Activated gamma-delta T cell treated with Interleukin-2 at 50 U/mL for 16 hours (primary cell): Measurements from ENCODE around the gene ATP5PD.
"Not testable (repeated sequence)": the region's sequence is repeated elsewhere in the genome, so short reads cannot be mapped to it uniquely, and the experiment has no call there.

Source experiments
- DNase-seq: peaks from one replicate; pipeline ENCODE4 v3.0.0-alpha.2; 2020

Gene ATP5PD

DNA sequence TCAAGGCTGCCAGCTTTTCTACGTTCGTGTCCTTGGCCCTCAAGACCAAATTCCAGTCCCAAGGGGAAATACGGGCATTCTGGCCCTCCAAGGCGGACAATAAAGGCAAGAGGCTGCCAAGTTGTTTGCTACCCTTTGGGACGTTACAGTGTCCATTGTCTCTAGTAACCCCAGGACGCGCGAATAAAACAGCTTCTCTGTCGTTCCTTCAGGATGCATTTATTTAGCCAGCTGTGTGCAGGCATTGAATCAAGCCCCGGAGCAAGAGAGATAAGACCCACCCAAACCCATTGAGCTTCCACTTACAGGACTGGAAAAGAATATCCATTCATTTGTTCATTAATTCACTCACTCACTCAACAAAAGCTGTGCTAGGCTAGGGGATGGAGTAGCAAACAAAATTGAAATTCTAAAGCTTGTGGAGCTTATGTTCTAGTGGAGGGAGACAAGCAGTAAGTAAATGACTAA lies 33.6 kb downstream of the ATP5PD start:
- no peak for DNase-seq

DNA sequence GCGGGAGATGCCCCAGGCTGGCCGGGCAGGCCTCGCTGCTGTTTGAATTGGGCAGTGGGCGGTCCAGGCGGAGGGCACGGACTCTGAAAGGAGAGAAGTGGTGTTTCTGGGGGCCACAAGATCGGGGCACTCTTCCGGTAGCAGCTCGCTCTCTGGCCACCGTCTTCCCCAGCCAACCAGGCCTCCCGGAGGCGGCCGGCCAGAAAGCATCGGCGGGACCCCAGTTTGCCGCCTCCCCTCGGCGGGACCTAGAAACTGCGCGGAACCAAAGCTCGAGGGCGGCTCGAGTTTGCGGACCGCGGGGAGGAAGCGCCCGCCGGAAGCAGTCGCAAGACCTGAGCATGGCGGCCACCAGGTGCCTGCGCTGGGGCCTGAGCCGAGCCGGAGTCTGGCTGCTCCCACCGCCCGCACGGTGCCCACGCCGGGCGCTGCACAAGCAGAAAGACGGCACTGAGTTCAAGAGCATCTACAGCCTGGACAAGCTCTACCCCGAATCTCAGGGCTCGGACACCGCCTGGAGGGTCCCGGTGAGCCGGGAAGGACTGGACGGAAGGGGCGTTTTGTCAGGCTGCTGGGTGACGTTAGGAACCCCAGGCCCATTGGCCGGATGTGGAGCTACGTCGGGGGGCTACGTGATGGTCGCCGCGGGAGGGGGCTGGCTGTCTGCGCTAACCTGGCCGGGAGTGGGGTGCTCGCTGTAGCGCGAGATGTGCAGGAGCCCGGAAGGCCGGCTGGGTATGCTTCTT lies 34.2 kb downstream of the ATP5PD start, which contains the start of gene MRPL58:
MRPL58 (plus strand) TSS at position 325 of the 746 bp plus-strand sequence; CDS start at position 342, 17 bp downstream.
- peak; percentile 81 for DNase-seq

DNA sequence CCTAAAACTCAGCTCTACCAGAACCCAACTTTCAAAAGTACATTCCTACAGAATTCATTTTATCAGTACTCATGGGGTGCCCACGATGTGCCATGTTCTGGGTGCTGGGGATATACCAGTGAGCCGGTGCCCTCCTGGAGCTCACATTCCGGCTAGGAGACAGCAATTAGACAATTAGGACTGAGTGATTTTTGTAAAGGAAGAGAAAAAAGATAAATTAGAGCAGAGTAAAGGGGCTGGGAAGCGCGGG lies 34.7 kb downstream of the ATP5PD start:
- DNase-seq: no peak

DNA sequence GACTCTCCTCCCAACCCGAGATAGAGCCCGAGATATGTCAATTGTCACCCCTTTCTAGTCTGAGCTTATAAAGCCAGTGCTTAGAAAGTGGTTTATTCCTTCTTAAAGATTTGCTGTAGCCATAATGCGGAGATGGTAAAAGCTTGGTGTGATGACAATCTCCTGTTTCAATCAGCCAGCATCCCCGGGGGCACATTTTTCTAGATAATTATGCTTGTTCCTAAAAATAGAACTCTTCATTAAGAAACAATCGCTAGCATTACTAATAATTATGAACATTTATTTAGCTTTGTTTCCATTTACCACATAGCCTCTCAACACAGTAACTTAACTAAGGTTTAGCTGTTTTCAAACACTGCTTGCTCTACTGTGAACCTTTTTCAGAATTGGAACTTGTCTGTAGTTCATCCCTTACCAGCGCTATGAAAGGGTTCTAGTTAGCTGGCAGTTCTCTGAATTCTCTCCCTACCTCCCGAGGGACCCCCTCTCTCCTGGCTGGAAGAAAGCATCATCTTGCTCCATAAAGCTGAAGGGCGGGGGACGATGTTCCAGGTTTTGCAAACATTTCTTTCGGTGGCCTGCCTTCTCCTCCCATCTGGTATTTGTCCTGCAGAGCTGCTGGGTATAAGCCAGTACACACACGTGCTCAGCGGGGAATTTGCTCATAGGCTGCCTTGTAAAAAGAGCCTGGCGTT lies 35.2 kb downstream of the ATP5PD start:
- no peak for DNase-seq

DNA sequence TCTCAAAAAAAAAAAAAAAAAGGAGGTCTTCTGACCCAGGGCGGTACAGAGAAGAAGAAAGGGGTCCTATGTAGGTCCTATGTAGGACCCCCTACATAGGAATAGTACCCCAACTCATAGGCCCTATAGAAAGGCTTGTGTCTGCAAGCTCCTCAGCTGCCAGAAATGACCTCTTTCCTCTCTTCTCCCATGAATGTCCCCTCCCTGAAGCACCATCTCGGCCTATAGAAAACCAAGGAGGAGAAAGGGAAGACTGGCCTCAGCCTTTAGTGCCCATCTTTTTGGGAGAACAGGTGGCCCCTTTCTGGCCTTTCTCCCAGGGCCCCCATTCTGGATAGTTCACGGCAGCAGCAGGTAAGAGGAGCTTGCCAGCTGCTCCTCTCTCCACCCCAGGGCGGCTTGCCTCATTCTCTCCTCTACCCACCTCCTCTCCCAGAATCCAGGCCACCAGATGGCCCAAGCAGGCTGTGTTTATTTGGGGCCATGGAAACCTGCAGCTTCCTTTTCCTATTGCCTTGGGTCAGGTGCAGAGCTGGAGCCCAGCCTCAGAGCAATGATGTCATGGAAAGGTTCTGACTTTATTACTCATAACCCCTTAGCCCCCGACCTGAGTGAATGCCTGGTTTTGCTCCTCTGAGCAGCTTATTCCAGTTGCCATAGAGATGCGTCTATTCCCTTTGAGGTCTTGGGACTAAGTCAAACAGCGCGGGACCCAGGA lies 35.9 kb downstream of the ATP5PD start:
- no peak for DNase-seq

DNA sequence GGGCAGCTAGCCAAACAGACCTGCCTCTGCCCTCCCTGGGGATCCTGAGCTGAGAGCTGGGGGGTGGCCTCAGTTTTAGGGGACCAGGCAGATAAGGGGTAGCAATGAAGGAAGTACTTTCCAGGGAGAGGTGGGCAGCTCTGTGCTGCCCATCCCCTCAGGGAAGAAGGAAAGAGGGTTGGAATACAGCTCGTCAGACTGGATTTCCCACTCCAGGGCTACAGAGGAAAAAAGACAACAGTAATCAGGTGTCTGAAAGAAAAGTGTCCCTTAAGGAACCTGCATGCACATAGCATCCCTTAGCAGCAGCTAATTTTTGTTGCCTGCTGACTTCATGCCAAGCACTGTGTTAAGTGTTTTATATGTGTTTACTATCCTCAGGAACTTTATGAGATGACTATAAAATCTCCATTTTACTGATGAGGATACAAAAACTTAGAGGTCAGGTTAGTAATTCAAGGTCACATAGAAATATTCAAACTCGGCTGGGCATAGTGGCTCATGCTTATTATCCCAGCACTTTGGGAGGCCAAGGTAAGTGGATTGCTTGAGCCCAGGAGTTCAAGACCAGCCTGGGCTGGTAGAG lies 37.5 kb downstream of the ATP5PD start:
- no peak for DNase-seq

DNA sequence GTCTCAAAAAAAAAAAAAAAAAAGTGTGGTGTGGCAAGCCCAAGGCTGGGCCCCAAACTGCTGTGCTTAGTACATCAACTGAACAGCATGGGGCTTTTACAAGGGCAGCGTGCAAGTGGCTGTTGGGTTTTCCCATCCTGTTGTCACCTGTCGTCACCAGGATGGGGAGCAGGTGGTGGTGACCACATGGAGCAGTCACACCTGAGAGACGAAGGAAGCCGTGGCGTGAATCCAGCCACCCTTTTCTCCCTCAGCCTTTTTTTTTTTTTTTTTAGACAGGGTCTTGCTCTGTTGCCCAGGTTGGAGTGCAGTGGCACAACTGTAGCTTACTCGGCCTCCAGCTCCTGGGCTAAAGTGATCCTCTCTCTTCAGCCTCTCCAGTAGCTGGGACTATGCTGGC lies 38.4 kb downstream of the ATP5PD start:
- DNase-seq: no peak

DNA sequence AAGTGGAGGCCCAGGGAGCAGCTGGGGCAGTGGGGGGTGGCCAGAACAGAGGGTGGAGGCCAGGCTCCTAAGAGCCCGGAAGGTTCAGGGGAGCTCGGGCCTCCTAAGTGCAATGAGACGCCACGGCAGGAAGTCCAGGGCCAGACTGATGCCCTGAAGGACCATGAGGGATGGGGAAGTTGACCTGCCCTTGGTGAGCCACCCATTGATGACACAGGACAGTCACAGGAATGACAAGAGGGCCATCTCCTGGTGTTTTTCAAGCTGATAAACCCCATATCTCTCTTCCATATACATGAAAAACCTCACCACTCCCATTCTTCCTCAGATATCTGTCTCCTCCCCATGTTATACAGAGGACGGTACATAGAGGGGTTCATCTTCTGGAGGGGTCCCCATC lies 40.1 kb downstream of the ATP5PD start:
- DNase-seq: no peak

DNA sequence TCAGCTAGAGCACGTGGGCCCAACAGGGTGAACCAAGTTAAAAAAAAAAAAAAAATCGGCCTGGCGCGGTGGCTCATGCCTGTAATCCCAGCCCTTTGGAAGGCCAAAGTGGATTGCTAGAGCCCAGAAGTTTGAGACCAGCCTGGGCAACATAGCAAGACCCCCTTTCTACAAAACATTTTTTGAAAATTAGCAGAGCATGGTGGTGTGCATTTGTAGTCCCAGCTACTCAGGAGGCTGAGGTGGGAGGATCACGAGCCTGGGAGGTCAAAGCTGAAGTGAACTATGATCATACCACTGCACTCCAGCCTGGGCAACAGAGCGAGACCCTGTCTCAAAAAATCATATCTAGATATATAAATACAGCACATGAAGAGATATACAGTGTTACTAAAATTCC lies 40.7 kb downstream of the ATP5PD start:
- not testable (repeated sequence) for DNase-seq

DNA sequence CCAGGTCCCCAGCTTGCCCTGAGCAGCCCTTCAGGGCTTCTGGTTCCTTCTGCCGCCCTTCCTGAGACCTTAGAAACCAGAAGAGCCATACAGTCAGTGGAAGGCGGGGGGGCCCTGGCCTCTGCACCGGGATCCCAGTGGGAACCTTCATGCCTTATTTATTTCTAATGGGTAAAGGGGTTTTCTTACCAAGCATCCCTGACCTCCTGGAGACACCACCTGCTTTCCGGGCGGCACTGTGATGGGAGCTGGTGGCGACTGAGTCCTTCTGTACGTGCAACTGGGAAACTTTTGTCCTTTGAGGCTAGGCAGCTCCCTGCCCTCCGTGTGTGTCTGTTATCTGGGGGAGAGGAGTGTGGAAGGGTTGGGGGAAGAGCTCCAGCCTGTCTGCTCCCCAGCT lies 41.5 kb downstream of the ATP5PD start:
- no peak for DNase-seq

DNA sequence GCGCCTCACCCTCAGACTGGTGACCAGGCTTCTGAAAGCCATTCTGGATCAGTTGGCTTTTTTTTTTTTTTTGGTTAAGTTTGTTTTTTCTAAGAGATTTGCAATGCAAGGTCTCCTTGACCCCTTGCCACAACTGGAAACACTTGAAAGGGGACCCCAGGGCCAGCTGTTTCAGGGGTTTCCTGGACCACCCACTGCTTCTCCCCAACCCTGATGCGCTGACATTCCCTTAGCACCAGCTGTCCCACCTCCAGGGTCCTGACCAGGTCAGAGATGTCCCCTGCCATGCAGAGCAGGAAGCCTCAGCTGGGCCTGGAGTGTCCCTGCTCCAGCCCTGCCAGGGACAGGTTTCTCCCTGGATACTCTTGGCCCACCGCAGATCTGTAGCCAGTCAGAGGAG lies 42.4 kb downstream of the ATP5PD start:
- no peak for DNase-seq

DNA sequence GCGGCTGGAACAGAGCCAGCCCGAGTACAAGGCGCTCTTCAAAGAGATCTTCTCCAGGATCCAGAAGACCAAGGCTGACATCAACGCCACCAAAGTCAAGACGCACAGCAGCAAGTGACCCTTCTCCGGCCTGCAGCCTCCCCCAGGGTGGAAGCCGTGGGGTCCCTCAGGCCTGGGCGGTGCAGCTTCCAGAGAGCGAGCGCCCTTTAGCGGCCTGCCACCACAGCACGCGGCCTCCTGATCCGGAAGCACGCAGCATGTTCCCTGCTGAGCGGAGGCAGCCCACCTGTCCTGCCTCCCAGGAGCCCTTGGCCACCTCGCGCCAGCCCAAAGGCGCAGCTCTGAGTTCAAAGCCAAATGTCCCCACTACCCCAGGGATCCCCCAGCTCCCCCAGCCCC lies 42.8 kb downstream of the ATP5PD start:
- DNase-seq: no peak

DNA sequence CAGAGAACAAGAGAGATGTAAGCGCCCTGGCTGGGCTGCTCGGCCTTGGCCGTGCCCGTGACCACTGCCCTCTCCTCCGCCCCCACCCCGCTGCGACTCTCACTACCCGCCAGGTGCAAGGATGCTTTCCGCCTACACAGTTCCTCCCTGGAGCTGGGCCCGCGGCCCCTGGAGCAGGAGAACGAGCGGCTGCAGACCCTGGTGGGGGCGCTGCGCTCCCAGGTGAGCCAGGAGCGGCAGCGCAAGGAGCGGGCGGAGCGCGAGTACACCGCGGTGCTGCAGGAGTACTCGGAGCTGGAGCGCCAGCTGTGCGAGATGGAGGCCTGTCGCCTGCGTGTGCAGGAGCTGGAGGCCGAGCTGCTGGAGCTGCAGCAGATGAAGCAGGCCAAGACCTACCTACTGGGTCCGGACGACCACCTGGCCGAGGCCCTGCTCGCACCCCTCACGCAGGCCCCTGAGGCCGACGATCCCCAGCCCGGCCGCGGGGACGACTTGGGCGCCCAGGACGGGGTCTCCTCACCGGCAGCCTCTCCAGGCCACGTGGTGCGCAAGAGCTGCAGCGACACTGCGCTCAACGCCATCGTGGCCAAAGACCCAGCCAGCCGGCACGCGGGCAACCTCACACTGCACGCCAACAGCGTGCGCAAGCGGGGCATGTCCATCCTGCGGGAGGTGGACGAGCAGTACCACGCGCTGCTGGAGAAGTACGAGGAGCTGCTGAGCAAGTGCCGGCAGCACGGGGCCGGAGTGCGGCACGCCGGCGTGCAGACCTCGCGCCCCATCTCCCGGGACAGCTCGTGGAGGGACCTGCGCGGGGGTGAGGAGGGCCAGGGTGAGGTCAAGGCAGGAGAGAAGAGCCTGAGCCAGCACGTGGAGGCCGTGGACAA lies 43.5 kb downstream of the ATP5PD start:
- DNase-seq: no peak

DNA sequence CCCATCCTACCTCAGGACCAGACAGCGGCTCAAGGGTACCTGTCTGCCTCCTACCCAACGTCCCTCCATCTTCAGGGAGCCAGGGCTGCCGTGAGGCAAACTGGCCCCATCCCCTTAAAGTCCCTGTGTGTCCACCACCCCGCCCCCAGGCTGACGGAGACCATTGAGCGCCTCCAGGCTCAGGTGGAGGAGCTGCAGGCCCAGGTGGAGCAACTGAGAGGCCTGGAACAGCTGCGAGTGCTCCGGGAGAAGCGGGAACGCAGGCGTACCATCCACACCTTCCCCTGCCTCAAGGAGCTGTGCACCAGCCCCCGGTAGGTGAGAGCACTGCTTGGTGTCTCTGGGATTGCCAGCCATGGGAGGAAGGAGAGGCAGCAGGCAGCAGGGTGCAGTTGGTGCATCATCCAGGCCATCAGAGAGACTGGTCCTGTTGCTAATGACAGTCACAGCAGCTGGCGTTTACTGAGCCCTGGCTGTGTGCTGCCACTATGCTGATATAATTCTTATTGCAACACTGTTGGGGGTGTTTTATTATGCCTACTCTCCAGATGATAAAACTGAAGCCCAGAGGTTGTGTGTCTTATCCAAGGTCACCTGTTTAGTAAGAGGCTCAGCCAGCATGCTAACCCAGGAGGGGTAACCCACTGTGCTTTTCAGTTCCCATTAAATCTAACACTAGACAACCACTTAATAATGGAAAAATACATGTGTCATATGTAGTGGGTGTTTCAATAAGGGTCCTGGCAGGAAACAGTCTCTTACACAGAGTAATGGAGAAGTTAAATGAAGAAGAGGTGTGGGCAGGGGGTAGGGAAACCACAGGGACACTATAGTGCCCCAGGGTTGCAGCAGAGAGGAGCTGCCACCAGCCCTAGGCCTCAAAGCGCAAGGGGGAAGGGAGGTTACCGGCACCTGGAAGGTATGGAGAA lies 44.6 kb downstream of the ATP5PD start:
- DNase-seq: no peak

DNA sequence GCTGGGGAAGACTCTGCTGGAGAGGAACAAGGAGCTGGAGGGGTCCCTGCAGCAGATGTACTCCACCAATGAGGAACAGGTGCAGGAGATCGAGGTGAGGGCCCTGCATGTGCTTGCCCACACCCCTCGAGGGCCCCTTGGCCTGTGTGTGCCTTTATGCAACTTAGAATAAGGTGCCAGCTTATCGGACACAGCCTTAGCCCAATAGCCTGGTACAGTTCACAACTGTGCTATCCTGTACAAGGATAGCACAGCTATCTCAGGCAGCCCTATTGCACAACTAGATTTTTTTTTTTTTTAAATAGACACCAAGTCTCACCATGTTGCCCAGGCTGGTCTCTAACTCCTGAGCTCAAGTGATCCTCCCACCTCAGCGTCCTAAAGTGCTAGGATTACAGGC lies 47.2 kb downstream of the ATP5PD start:
- DNase-seq: no peak

DNA sequence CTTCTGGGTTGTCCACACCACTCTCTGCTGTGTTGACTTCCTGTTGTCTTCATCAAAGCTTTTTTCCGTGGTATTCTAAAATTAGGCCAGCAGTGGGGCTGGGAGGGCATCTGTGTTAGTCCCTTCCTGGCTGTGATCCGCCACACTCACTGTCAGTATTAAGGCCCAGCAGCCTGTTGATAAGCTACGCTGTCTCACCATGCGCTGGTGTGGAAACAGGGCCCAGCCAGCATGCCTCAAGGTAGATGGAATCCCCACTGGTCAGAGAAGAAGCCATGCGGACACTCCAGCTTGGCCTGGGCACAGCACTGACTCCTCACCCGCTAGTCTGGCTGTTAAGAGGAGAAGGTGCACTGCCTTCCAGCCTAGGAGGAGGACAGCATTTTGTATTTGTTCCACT lies 48.0 kb downstream of the ATP5PD start:
- no peak for DNase-seq

DNA sequence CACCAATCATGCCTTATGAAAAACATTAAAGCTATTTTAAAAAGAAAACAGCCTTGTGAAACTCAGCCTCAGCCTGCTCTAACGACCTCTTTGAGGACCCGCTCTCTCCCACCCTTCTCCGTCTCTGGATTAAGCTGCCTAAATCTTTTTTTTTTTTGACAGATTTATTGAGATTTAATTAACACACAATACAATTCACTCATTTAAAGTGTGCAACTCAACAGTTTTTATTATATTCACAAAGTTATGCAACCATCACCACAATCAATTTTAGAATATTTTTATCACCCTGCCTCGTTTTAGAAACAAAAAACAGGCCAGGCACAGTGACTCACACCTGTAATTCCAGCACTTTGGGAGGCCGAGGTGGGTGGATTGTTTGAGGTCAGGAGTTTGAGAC lies 50.9 kb downstream of the ATP5PD start:
- DNase-seq: no peak

DNA sequence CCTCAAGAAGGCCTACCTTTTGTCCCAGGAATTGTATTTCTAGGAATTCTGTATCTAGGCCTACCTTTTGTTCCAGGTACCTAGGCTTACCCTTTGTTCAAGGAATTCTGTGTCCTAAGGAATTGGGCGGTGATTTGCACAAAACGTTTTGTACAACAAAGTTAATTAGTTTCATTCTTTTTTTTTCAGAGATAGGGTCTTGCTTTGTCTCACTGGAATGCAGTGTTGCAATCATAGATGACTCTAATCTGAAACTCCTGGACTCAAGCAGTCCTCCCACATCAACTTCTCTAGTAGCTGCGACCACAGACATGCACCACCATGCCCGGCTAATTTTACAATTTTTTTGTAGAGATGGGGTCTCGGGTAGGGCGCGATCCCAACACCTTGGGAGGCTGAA lies 52.3 kb downstream of the ATP5PD start:
- no peak for DNase-seq

DNA sequence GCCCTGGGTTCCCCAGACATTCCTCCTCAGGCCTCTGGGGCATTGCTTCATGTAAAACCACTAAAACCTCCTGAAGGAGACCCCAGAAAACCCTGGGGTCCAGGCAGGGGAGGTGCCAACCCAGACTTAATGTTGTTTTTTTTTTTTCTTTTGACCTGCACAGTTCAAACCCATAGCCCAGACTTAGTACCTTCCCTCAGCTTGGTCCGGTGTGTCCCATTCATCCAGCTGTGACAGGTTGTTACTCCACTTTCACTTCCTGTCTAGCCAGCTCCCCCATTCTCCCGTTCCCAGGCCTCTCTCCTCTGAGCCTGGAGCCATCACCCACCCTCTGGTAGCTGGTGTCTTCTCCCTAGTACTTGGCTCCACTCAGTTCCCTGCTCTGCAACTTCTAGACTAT lies 54.5 kb downstream of the ATP5PD start:
- DNase-seq: no peak

DNA sequence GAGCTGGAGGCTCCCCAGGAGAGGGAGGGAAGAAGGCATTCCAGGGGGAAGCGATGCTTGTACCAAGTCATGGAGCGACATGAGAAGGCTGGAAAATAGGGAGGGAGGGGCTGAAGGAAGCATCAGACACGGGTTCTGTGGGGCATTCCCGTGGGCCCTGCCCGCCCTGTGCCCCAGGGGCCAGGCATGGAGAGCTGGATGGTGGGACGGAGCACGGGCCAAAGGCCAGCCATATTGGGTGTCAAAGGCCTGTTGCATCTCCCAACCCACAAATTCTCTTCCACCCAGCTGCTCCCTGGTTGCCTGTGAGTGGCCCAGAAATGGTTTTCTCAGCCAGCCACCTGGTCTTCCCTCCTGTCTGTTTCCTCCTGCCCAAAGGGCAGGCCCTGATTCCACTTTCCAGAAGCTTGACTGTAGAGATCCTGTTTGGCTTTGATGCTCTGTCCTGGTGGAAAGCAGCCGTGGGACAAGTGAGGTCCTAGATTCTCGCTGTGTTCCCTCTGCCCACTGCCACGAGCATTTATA lies 56.1 kb downstream of the ATP5PD start:
- DNase-seq: no peak
